Measurements from ENCODE around the gene IL23R. TPM values are rescaled to one million over a fixed set of nuclear protein-coding genes. Genes with fewer than 3 reads are reported as not detected.

Gene IL23R
- total RNA-seq, 2 experiments from 2014 or later = 0.23 TPM; not detected in 1

DNA sequence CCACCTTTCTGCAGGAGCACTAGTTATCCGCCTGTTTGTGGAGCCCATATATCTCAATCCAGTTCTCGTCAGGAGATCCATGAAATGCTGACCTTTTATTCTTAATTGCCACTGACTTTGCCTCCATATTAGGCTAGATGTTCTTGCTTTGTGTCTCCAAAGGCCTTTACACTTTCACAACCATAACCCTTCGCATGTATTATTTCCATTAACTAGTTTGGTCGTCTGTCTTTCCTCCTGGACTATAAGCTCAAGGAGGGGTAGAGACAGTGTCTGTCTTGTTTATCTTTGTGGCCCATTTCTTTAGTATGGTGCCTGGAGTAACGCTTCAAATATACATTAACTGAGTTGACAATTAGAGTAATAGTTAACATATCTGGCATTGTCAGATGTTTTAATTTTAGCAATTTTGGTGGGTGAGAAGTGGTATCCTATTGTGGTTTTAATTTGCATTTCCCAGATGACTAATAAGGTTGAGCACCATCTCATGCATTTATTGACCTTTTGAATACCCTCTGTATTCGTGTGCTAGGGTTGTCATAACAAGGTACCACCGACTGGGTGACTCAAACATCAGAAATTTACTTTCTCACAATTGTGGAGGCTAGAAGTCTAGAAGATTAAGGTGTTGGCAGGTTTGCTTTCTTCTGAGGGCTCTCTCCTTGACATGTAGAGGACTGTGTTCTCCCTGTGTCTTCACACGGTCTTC lies 119.7 kb downstream of the IL23R start:
- POLR2A ChIA-PET = interaction anchor here (0.6 to 1.0 kb wide), 6 partner anchors 16 to 511 kb away, joined by 3 to 7 read pairs (median 4); no protein-coding TSS in a partner anchor
- intact Hi-C loops (cut with micrococcal nuclease; ENCODE audit: unreplicated experiment) = no loop called here
- no peak overlapping the region for H3K27ac ChIP-seq (ENCODE audit: low read depth, low read length, poor library complexity, severe bottlenecking)
- no peak for DNase-seq (ENCODE audit: low spot score)
- CTCF ChIA-PET (ENCODE audit: unreplicated experiment) = no interaction called here
- H3K4me3 ChIP-seq (ENCODE audit: low read depth, low read length, poor library complexity, severe bottlenecking) = no peak overlapping the region
- no peak overlapping the region for H3K4me2 ChIP-seq (ENCODE audit: low read length)
- no peaks in the 10 kb centered on the region for H3K4me1 ChIP-seq (ENCODE audit: insufficient read depth, low read length, poor library complexity, severe bottlenecking)
- TF ChIP-seq EZH2phosphoT487 (IDR thresholded peaks at IDR 0.05; ENCODE audit: borderline replicate concordance, low read depth, low read length) = no peak
- TF ChIP-seq, protein P1, sequence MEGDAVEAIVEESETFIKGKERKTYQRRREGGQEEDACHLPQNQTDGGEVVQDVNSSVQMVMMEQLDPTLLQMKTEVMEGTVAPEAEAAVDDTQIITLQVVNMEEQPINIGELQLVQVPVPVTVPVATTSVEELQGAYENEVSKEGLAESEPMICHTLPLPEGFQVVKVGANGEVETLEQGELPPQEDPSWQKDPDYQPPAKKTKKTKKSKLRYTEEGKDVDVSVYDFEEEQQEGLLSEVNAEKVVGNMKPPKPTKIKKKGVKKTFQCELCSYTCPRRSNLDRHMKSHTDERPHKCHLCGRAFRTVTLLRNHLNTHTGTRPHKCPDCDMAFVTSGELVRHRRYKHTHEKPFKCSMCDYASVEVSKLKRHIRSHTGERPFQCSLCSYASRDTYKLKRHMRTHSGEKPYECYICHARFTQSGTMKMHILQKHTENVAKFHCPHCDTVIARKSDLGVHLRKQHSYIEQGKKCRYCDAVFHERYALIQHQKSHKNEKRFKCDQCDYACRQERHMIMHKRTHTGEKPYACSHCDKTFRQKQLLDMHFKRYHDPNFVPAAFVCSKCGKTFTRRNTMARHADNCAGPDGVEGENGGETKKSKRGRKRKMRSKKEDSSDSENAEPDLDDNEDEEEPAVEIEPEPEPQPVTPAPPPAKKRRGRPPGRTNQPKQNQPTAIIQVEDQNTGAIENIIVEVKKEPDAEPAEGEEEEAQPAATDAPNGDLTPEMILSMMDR (conservative IDR thresholded peaks at IDR 0.05; ENCODE audit: low read length) = no peak
- no peaks in the 10 kb centered on the region for H3K36me3 ChIP-seq (ENCODE audit: insufficient read depth, low read length)
- no TSS peak for BruUV-seq (replicated peaks)
- no peak overlapping the region for H2AFZ ChIP-seq (ENCODE audit: low read length)
- no peaks in the 10 kb centered on the region for H3K9me3 ChIP-seq (ENCODE audit: low read length)
- H4K20me1 ChIP-seq (ENCODE audit: insufficient read depth, low read length) = no peaks in the 10 kb centered on the region
- H3K9me2 ChIP-seq (ENCODE audit: insufficient read depth, low read length) = no peaks in the 10 kb centered on the region
- H3K79me2 ChIP-seq (ENCODE audit: insufficient read depth, low read depth, low read length) = no peaks in the 10 kb centered on the region

GRCh38 chr1:67290236-67290635 lies 124.0 kb downstream of the IL23R start:
- DNase-seq (ENCODE audit: low spot score) = no peak
- H4K20me1 ChIP-seq (ENCODE audit: insufficient read depth, low read length) = no peaks in the 10 kb centered on the region
- H3K4me1 ChIP-seq (ENCODE audit: insufficient read depth, low read length, poor library complexity, severe bottlenecking) = no peaks in the 10 kb centered on the region
- intact Hi-C loops (cut with micrococcal nuclease; ENCODE audit: unreplicated experiment) = no loop called here
- H3K4me2 ChIP-seq (ENCODE audit: low read length) = no peak overlapping the region
- BruUV-seq (replicated peaks) = no TSS peak
- TF ChIP-seq, protein P1 (conservative IDR thresholded peaks at IDR 0.05; ENCODE audit: low read length) = no peak
- no peak for TF ChIP-seq EZH2phosphoT487 (IDR thresholded peaks at IDR 0.05; ENCODE audit: borderline replicate concordance, low read depth, low read length)
- H3K9me3 ChIP-seq (ENCODE audit: low read length) = no peaks in the 10 kb centered on the region
- H3K79me2 ChIP-seq (ENCODE audit: insufficient read depth, low read depth, low read length) = no peaks in the 10 kb centered on the region
- POLR2A ChIA-PET = no interaction called here
- no peak overlapping the region for H2AFZ ChIP-seq (ENCODE audit: low read length)
- H3K27ac ChIP-seq (ENCODE audit: low read depth, low read length, poor library complexity, severe bottlenecking) = no peak overlapping the region
- CTCF ChIA-PET (ENCODE audit: unreplicated experiment) = no interaction called here
- H3K36me3 ChIP-seq (ENCODE audit: insufficient read depth, low read length) = no peaks in the 10 kb centered on the region
- H3K4me3 ChIP-seq (ENCODE audit: low read depth, low read length, poor library complexity, severe bottlenecking) = no peak overlapping the region
- 0 out of 2 replicates have a peak, but pooled peaks cover 3% of the 10 kb centered on the region for H3K9me2 ChIP-seq (ENCODE audit: insufficient read depth, low read length)

All from OCI-LY7 (cell line).